Body of pancreas (tissue), 4 donors: ENCODE data around the gene FIS1. TPM values are rescaled to one million over a fixed set of nuclear protein-coding genes. Genes with fewer than 3 reads are reported as not detected.

Experiments
- ATAC-seq: fragments of 150-250 bp; one replicate; pipeline ENCODE4 v1.9.1; 2016
- DNase-seq, 4 donors: peaks; one replicate each; pipeline ENCODE4 v3.0.0-alpha.2; 2019
- H3K27ac ChIP-seq, 4 donors: fragments of 200-600 bp; sonication (generic); 1 replicate in 3 of 4; 2 replicates in 1 of 4; pipeline versions ENCODE4 v1.5.1 to v1.6.1; 2016 to 2019; ENCODE audit warnings: mild to moderate bottlenecking in 1 of 4, mixed read lengths in 1 of 4, moderate library complexity in 1 of 4
- H3K27me3 ChIP-seq, 2 donors: fragments of 200-600 bp; sonication (generic); one replicate each; pipeline ENCODE4 v1.6.0; 2016; ENCODE audit warnings: mild to moderate bottlenecking in 1 of 2
- H3K36me3 ChIP-seq, 2 donors: fragments of 200-600 bp; sonication (generic); replicated peaks in 1 of 2; 2 replicates each; pipeline ENCODE4 v1.5.1; 2016; ENCODE audit warnings: low read depth in 2 of 2; ENCODE audit not compliant: insufficient read depth in 1 of 2
- H3K4me1 ChIP-seq: fragments of 200-600 bp; sonication (generic); one replicate; pipeline ENCODE4 v1.6.0; 2016
- H3K4me3 ChIP-seq, 2 donors: fragments of 200-600 bp; sonication (generic); 1 replicate in 1 of 2; 2 replicates in 1 of 2; pipeline ENCODE4 v1.5.1; 2016 to 2019
- H3K9me3 ChIP-seq, 3 donors: fragments of 200-600 bp; sonication (generic); 1 replicate in 2 of 3; 2 replicates in 1 of 3; pipeline ENCODE4 v1.5.1; 2016
- CTCF ChIP-seq, 7 experiments: fragments of 450-650 bp in 4 of 7; fragments of 200-600 bp in 3 of 7; sonication (generic) in 3 of 7; IDR thresholded peaks; one replicate each; pipeline ENCODE4 v1.5.1; 2016 to 2019; ENCODE audit warnings: antibody characterized with exemption in 7 of 7
- POLR2A ChIP-seq, 3 donors: fragments of 450-650 bp; IDR thresholded peaks; one replicate each; pipeline ENCODE4 v1.6.1; 2016; ENCODE audit warnings: antibody characterized with exemption in 3 of 3, mild to moderate bottlenecking in 2 of 3
- WGBS, 2 donors: methylation state at CpG; one replicate each; pipeline ENCODE4 v1.1.5; 2017; 5-methylcytosine and 5-hydroxymethylcytosine counted together
- intact Hi-C: fragments of 100-400 bp; cut with DNase I; formaldehyde crosslinking; loops from one replicate; pipeline ENCODE4 v1.15.1; 2023
- total RNA-seq, 2 donors: library from RNA; depleted of rRNA; stranded (reverse); fragments of >200 nt; gene quantifications; one replicate each; pipeline ENCODE4 v1.1.0, GENCODE V29; 2016

The FIS1 gene
- total RNA-seq, 2 donors from 2014 or later = 88.2 to 148 TPM

- Histone ChIP-seq H3K27me3 (peaks cover 0 to 4% of the 10 kb centered on the region in 2 donors), H3K9me3 (no peaks in the 10 kb centered on the region), H3K4me3 (no peak overlapping the region), H3K36me3 (no peaks in the 10 kb centered on the region), H3K4me1 (peaks cover 6% of the 10 kb centered on the region), H3K27ac (no peak overlapping the region)
- no peak for ATAC-seq
- no peak for DNase-seq
- TF ChIP-seq POLR2A (IDR thresholded peaks at IDR 0.05) = no peak
- no peak for TF ChIP-seq CTCF (IDR thresholded peaks at IDR 0.05)
- WGBS, 2 donors = 76 to 78% methylated on average over 24 of the region's 24 CpGs
- intact Hi-C loops = no loop called here
Measured at GRCh38 chr7:101278461-101279292, 33.8 kb upstream of the FIS1 start.

GRCh38 chr7:101277155-101277554 lies 32.3 kb upstream of the FIS1 start:
- H3K4me1 ChIP-seq = no peaks in the 10 kb centered on the region
- intact Hi-C loops = no loop called here
- no peaks in the 10 kb centered on the region for H3K36me3 ChIP-seq
- H3K9me3 ChIP-seq = no peaks in the 10 kb centered on the region
- no peak overlapping the region for H3K4me3 ChIP-seq
- no peak overlapping the region for H3K27ac ChIP-seq
- DNase-seq = no peak
- no peak for TF ChIP-seq POLR2A (IDR thresholded peaks at IDR 0.05)
- no peak for TF ChIP-seq CTCF (IDR thresholded peaks at IDR 0.05)
- no peak for ATAC-seq
- WGBS, 2 donors = 62 to 76% methylated on average over 9 of the region's 9 CpGs
- H3K27me3 ChIP-seq = peaks cover 0 to 4% of the 10 kb centered on the region in 2 donors

GRCh38 chr7:101273206-101273605 lies 28.3 kb upstream of the FIS1 start:
- WGBS, 2 donors = 46 to 57% methylated on average over 4 of the region's 4 CpGs
- no peaks in the 10 kb centered on the region for H3K36me3 ChIP-seq
- no peak for TF ChIP-seq POLR2A (IDR thresholded peaks at IDR 0.05)
- no peaks in the 10 kb centered on the region for H3K9me3 ChIP-seq
- intact Hi-C loops = no loop called here
- H3K27me3 ChIP-seq = peaks cover 0 to 4% of the 10 kb centered on the region in 2 donors
- ATAC-seq (no peak), DNase-seq (no peak)
- H3K27ac ChIP-seq = no peak overlapping the region
- H3K4me1 ChIP-seq = no peaks in the 10 kb centered on the region
- H3K4me3 ChIP-seq = no peak overlapping the region

GRCh38 chr7:101271021-101271420 lies 26.1 kb upstream of the FIS1 start:
- no peaks in the 10 kb centered on the region for H3K9me3 ChIP-seq
- WGBS, 2 donors = 74 to 78% methylated on average over 5 of the region's 5 CpGs
- no peak overlapping the region for H3K27ac ChIP-seq
- intact Hi-C loops = no loop called here
- DNase-seq (no peak), ATAC-seq (no peak)
- no peaks in the 10 kb centered on the region for H3K4me1 ChIP-seq
- H3K36me3 ChIP-seq = no peaks in the 10 kb centered on the region
- H3K4me3 ChIP-seq = no peak overlapping the region
- no peak for TF ChIP-seq CTCF (IDR thresholded peaks at IDR 0.05)
- no peak for TF ChIP-seq POLR2A (IDR thresholded peaks at IDR 0.05)
- H3K27me3 ChIP-seq = peaks cover 0 to 4% of the 10 kb centered on the region in 2 donors

- intact Hi-C loops = no loop called here
- ATAC-seq (no peak), DNase-seq (no peak)
- Histone ChIP-seq H3K4me1 (no peaks in the 10 kb centered on the region), H3K36me3 (no peaks in the 10 kb centered on the region), H3K27me3 (peaks cover 0 to 3% of the 10 kb centered on the region in 2 donors), H3K27ac (no peak overlapping the region), H3K4me3 (no peak overlapping the region), H3K9me3 (no peaks in the 10 kb centered on the region)
- 81% methylated on average over 21 of the region's 21 CpGs for WGBS, 2 donors
- no peak for TF ChIP-seq CTCF (IDR thresholded peaks at IDR 0.05)
- TF ChIP-seq POLR2A (IDR thresholded peaks at IDR 0.05) = no peak
Measured at GRCh38 chr7:101269664-101270063, 24.8 kb upstream of the FIS1 start.
